CD4-positive, alpha-beta T cell treated with Interferon gamma for 1 hour (primary cell): ENCODE results near the gene SATB2.

Experiments used
- DNase-seq: peaks from one replicate; pipeline ENCODE4 v3.0.0-alpha.2; 2020

SATB2 gene

GRCh38 chr2:199465390-199465789 lies 7.7 kb upstream of the SATB2 start:
- no peak for DNase-seq

GRCh38 chr2:199464606-199465352 lies 7.0 kb upstream of the SATB2 start:
- DNase-seq = no peak

- DNase-seq = no peak
These were observed 6.2 kb upstream of the SATB2 start for GRCh38 chr2:199463708-199464605.

- peak; percentile 29 for DNase-seq
These were observed 5.4 kb upstream of the SATB2 start for GRCh38 chr2:199462956-199463692.

GRCh38 chr2:199462347-199462955 lies 4.7 kb upstream of the SATB2 start:
- no peak for DNase-seq

- no peak for DNase-seq
These were observed 4.1 kb upstream of the SATB2 start for GRCh38 chr2:199461711-199462346.

GRCh38 chr2:199460846-199461710 lies 3.3 kb upstream of the SATB2 start:
- DNase-seq = no peak

- DNase-seq = no peak
These were observed 2.4 kb upstream of the SATB2 start for GRCh38 chr2:199460101-199460671.

GRCh38 chr2:199459286-199460100 lies 1.8 kb upstream of the SATB2 start:
- DNase-seq = peak; percentile 59

- no peak for DNase-seq
These were observed 1.1 kb upstream of the SATB2 start for GRCh38 chr2:199458806-199459285.

- no peak for DNase-seq
These were observed 468 bp upstream of the SATB2 start for GRCh38 chr2:199458009-199458805.

- no peak for DNase-seq
These were observed 1.2 kb downstream of the SATB2 start for GRCh38 chr2:199456383-199457146.

- no peak for DNase-seq
These were observed 2.0 kb downstream of the SATB2 start for GRCh38 chr2:199455545-199456382.

- no peak for DNase-seq
These were observed 2.6 kb downstream of the SATB2 start for GRCh38 chr2:199455210-199455544.

- DNase-seq = no peak
These were observed 4.8 kb downstream of the SATB2 start for GRCh38 chr2:199452991-199453379.

GRCh38 chr2:199452260-199452990 lies 5.3 kb downstream of the SATB2 start:
- DNase-seq = no peak

GRCh38 chr2:199449956-199450355 lies 7.8 kb downstream of the SATB2 start:
- no peak for DNase-seq
